Natural killer cell (primary cell): Measurements from ENCODE around the gene RECK. TPM values are rescaled to one million over a fixed set of nuclear protein-coding genes. Genes with fewer than 3 reads are reported as not detected.

Source experiments
- ATAC-seq, 3 donors: fragments of 150-1000 bp in 2 of 3; fragments of 200-7000 bp in 1 of 3; cut with Tn5 transposase; 1 replicate in 1 of 3; 2 replicates in 2 of 3; pipeline ENCODE4 v1.10.0; 2021; ENCODE audit warnings: mild to moderate bottlenecking in 2 of 3, moderate library complexity in 2 of 3
- DNase-seq, 2 donors: peaks; one replicate each; pipeline versions ENCODE4 v3.0.0 to v3.0.0-alpha.2; 2013 to 2021; ENCODE audit warnings: mixed read lengths in 1 of 2
- H3K27ac ChIP-seq: one replicate; pipeline ENCODE4 v1.5.1; 2013; ENCODE audit warnings: mild to moderate bottlenecking, low read length
- H3K27me3 ChIP-seq: one replicate; pipeline ENCODE4 v1.6.1; 2013; ENCODE audit warnings: low read length; ENCODE audit not compliant: control insufficient read depth, insufficient read depth
- H3K36me3 ChIP-seq: one replicate; pipeline ENCODE4 v1.6.1; 2013; ENCODE audit warnings: low read length; ENCODE audit not compliant: control insufficient read depth, insufficient read depth
- H3K4me1 ChIP-seq: one replicate; pipeline ENCODE4 v1.6.1; 2013; ENCODE audit warnings: low read length; ENCODE audit not compliant: control insufficient read depth, insufficient read depth
- H3K4me3 ChIP-seq: one replicate; pipeline ENCODE4 v1.5.1; 2013; ENCODE audit warnings: low read length
- H3K9me3 ChIP-seq: one replicate; pipeline ENCODE4 v1.6.1; 2013; ENCODE audit warnings: low read length; ENCODE audit not compliant: control insufficient read depth, insufficient read depth
- H3K27ac Mint-ChIP-seq, 2 donors: one replicate each; pipeline ENCODE4 v1.8.0; 2022; ENCODE audit warnings: mild to moderate bottlenecking in 2 of 2, mixed read lengths in 2 of 2, moderate library complexity in 1 of 2
- H3K27me3 Mint-ChIP-seq, 2 donors: one replicate each; pipeline ENCODE4 v1.8.0; 2022; ENCODE audit warnings: low read depth in 2 of 2, mixed read lengths in 2 of 2
- H3K36me3 Mint-ChIP-seq: one replicate; pipeline ENCODE4 v1.8.0; 2022; ENCODE audit warnings: mixed read lengths
- H3K4me1 Mint-ChIP-seq, 2 donors: one replicate each; pipeline ENCODE4 v1.8.0; 2022; ENCODE audit warnings: mixed read lengths in 2 of 2
- H3K4me3 Mint-ChIP-seq: one replicate; pipeline ENCODE4 v1.8.0; 2022; ENCODE audit warnings: mild to moderate bottlenecking, moderate library complexity, mixed read lengths
- H3K9me3 Mint-ChIP-seq, 2 donors: one replicate each; pipeline ENCODE4 v1.8.0; 2022; ENCODE audit warnings: mixed read lengths in 2 of 2
- WGBS: methylation state at CpG from one replicate; pipeline ENCODE4 v1.1.7; 2013; ENCODE audit warnings: missing lambda C conversion rate; ENCODE audit not compliant: insufficient coverage; 5-methylcytosine and 5-hydroxymethylcytosine counted together
- intact Hi-C: fragments of 100-400 bp; cut with micrococcal nuclease; formaldehyde crosslinking; loops from one replicate; pipeline ENCODE4 v1.14.2; 2022
- total RNA-seq, 4 donors: library from RNA; stranded (reverse); fragments of 120-200 nt in 1 of 4; gene quantifications; one replicate each; pipeline versions ENCODE4 v1.2.3 to v1.2.4, GENCODE V29; 2013 to 2022
- TF ChIP-seq, protein P1 (sequence below): fragments of 200-600 bp; IDR thresholded peaks from one replicate; pipeline ENCODE4 v1.8.0; 2022; ENCODE audit warnings: antibody characterized with exemption

Gene RECK
- total RNA-seq, 3 donors from 2014 or later (not counting 1 experiment from before 2014, with no cell fraction given) = 7.4 to 10.3 (median 8.0) TPM

- TF ChIP-seq, protein P1, sequence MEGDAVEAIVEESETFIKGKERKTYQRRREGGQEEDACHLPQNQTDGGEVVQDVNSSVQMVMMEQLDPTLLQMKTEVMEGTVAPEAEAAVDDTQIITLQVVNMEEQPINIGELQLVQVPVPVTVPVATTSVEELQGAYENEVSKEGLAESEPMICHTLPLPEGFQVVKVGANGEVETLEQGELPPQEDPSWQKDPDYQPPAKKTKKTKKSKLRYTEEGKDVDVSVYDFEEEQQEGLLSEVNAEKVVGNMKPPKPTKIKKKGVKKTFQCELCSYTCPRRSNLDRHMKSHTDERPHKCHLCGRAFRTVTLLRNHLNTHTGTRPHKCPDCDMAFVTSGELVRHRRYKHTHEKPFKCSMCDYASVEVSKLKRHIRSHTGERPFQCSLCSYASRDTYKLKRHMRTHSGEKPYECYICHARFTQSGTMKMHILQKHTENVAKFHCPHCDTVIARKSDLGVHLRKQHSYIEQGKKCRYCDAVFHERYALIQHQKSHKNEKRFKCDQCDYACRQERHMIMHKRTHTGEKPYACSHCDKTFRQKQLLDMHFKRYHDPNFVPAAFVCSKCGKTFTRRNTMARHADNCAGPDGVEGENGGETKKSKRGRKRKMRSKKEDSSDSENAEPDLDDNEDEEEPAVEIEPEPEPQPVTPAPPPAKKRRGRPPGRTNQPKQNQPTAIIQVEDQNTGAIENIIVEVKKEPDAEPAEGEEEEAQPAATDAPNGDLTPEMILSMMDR = no peak
- Mint-ChIP-seq H3K27me3 (peaks cover 0 to 2% of the 10 kb centered on the region in 2 donors), H3K36me3 (peaks cover 6% of the 10 kb centered on the region), H3K4me1 (peaks cover 11 to 32% of the 10 kb centered on the region in 2 donors), H3K27ac (peak overlapping the region; percentile 9 to 31), H3K4me3 (no peak overlapping the region), H3K9me3 (no peaks in the 10 kb centered on the region)
- Histone ChIP-seq H3K36me3 (peaks cover 8% of the 10 kb centered on the region), H3K27ac (no peak overlapping the region), H3K9me3 (no peaks in the 10 kb centered on the region), H3K4me1 (peaks cover 16% of the 10 kb centered on the region), H3K4me3 (no peak overlapping the region), H3K27me3 (no peaks in the 10 kb centered on the region)
- intact Hi-C loops = no loop called here
- DNase-seq = peak in 1 of 2 donors; percentile 4
- WGBS = 86% methylated on average over 6 of the region's 6 CpGs
- no peak for ATAC-seq
Observed at GRCh38 chr9:36164372-36164771, 127.7 kb downstream of the RECK start.

DNA sequence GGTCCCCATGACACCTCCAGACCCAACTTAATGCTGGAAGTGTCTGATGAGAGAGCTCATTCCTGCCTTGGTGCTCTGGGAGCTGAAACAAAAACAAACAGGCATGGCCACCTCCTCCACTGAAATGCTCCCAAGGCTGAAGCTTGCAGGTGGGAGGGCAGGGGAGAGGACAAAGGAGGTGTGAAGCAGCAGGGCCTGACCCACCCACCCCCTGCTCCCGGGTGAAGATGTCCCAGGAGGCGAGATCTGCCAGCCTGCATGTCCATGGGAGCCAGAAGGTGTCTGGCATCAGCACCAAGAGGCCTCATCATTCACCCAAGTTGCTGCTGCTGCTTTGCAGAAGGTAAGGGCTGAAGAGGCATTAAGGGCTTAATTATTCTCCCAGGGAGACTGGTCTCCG is 128.3 kb downstream of the RECK start:
- no peaks in the 10 kb centered on the region for H3K27me3 ChIP-seq
- Mint-ChIP-seq H3K9me3 (no peaks in the 10 kb centered on the region), H3K36me3 (peaks cover 6% of the 10 kb centered on the region), H3K27me3 (peaks cover 0 to 6% of the 10 kb centered on the region in 2 donors), H3K27ac (peak overlapping the region in 1 of 2 donors; percentile 31), H3K4me3 (peak overlapping the region; percentile 69), H3K4me1 (peaks cover 9 to 32% of the 10 kb centered on the region in 2 donors)
- WGBS = 83% methylated on average over 3 of the region's 3 CpGs
- DNase-seq (peak in 1 of 2 donors; percentile 8), ATAC-seq (no peak)
- H3K9me3 ChIP-seq = no peaks in the 10 kb centered on the region
- TF ChIP-seq, protein P1 = no peak
- intact Hi-C loops = no loop called here
- H3K4me3 ChIP-seq = no peak overlapping the region
- H3K27ac ChIP-seq = no peak overlapping the region
- H3K36me3 ChIP-seq = peaks cover 7% of the 10 kb centered on the region
- H3K4me1 ChIP-seq = peaks cover 16% of the 10 kb centered on the region

- no peaks in the 10 kb centered on the region for H3K9me3 Mint-ChIP-seq
- ATAC-seq = no peak
- H3K36me3 ChIP-seq = peaks cover 3% of the 10 kb centered on the region
- H3K9me3 ChIP-seq = no peaks in the 10 kb centered on the region
- H3K4me3 Mint-ChIP-seq = peak overlapping the region; percentile 69
- 84% methylated on average over 11 of the region's 12 CpGs for WGBS
- peak overlapping the region in 1 of 2 donors; percentile 50 for H3K27ac Mint-ChIP-seq
- peaks cover 9 to 27% of the 10 kb centered on the region in 2 donors for H3K4me1 Mint-ChIP-seq
- DNase-seq = no peak
- TF ChIP-seq, protein P1 = no peak
- H3K27me3 ChIP-seq = no peaks in the 10 kb centered on the region
- no peak overlapping the region for H3K27ac ChIP-seq
- peaks cover 0 to 6% of the 10 kb centered on the region in 2 donors for H3K27me3 Mint-ChIP-seq
- no peaks in the 10 kb centered on the region for H3K36me3 Mint-ChIP-seq
- H3K4me1 ChIP-seq = peaks cover 16% of the 10 kb centered on the region
- H3K4me3 ChIP-seq = no peak overlapping the region
- intact Hi-C loops = loop anchor here (1.0 kb wide), 2 partner anchors 13 to 62 kb away; no protein-coding TSS in a partner anchor
Observed at GRCh38 chr9:36165826-36166167, 129.1 kb downstream of the RECK start.
